Kidney epithelial cell (primary cell): Measurements from ENCODE around the gene FALEC. TPM values are rescaled to one million over a fixed set of nuclear protein-coding genes. Genes with fewer than 3 reads are reported as not detected.

Source experiments
- DNase-seq: peaks from one replicate; pipeline ENCODE4 v3.0.0-alpha.2; 2010; ENCODE audit warnings: low read depth
- H3K27me3 ChIP-seq: 2 replicates; pipeline ENCODE4 v1.6.0; 2011; ENCODE audit warnings: low read length; ENCODE audit not compliant: control insufficient read depth, insufficient read depth
- H3K36me3 ChIP-seq: 2 replicates; pipeline ENCODE4 v1.5.1; 2011; ENCODE audit warnings: low read length; ENCODE audit not compliant: control insufficient read depth, insufficient read depth
- H3K4me3 ChIP-seq: 2 replicates; pipeline ENCODE4 v1.5.1; 2011; ENCODE audit warnings: low read depth, mild to moderate bottlenecking, control low read depth, low read length
- total RNA-seq: library from RNA; depleted of rRNA; stranded (reverse); fragments of >200 nt; gene quantifications from 2 replicates; pipeline ENCODE4 v1.2.3, GENCODE V29; 2015
- TF ChIP-seq, protein P1 (sequence below): IDR thresholded peaks from 2 replicates; pipeline ENCODE4 v1.5.1; 2011; ENCODE audit warnings: mild to moderate bottlenecking, moderate library complexity, low read length, control low read depth, inconsistent platforms; ENCODE audit not compliant: insufficient read depth, poor library complexity, severe bottlenecking

Gene FALEC
- total RNA-seq, 1 donor from 2014 or later: not detected

DNA sequence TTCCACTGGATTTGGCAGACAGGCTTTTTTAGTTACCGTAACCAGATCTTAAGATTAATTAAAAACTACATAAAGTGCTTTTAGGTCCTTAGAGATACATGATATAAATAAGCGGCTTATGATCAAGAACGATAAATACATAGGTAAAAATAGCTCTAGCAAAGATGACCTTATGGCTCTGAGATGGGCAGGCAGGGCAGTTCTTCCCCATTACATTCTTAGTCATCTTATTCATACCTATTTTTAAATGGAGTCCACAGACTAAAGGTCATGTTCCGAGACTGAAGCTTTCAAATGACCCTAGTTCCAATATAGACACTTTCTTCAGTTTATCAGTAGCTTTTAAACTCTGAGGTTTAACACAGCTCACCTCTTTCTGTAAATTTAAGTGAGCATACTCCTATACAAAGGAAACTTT is 59.5 kb downstream of the FALEC start:
- no peaks in the 10 kb centered on the region for H3K27me3 ChIP-seq
- peaks cover 8% of the 10 kb centered on the region for H3K36me3 ChIP-seq
- TF ChIP-seq, protein P1, sequence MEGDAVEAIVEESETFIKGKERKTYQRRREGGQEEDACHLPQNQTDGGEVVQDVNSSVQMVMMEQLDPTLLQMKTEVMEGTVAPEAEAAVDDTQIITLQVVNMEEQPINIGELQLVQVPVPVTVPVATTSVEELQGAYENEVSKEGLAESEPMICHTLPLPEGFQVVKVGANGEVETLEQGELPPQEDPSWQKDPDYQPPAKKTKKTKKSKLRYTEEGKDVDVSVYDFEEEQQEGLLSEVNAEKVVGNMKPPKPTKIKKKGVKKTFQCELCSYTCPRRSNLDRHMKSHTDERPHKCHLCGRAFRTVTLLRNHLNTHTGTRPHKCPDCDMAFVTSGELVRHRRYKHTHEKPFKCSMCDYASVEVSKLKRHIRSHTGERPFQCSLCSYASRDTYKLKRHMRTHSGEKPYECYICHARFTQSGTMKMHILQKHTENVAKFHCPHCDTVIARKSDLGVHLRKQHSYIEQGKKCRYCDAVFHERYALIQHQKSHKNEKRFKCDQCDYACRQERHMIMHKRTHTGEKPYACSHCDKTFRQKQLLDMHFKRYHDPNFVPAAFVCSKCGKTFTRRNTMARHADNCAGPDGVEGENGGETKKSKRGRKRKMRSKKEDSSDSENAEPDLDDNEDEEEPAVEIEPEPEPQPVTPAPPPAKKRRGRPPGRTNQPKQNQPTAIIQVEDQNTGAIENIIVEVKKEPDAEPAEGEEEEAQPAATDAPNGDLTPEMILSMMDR: no peak
- DNase-seq: no peak
- peak overlapping the region; percentile 99 for H3K4me3 ChIP-seq

DNA sequence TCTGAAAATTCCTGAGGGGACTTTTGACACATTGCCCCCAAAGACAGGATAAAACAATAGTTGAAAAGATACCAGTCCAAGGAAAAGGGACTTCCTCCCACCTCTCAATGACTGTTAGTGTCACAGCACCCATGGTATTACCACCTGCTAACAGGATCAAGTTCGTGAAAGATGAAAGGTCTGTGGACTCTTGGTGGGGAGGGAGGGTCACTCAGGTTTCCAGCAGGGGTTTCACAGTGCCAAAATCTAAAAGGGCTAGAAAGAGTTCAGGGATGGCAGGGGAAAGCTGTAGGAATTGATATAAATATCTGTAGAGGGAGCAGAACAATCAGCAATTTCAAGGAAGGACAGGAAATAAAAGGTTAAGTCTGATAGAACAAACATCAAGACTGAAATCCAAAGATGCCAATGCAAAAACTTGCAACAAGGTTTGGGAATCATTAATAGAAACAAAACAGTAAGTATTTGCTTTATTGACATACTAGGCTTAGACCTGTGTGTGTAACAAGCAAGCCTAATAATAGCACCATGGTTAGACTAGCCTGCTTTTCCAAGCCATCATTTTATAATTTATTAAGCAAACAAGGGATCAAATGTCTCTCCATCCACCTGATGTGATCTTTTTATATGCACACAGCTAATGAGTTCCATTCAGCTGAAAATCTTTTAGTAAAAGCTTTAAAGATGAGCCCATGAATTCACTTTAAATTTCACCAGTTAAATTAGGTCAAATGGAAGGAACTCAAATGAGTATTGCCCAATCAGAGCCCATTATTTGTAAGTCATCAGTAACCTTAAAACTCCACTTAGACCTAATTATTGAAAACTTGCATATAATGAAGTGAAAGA is 60.2 kb downstream of the FALEC start:
- DNase-seq: no peak
- TF ChIP-seq, protein P1: no peak
- H3K36me3 ChIP-seq: peaks cover 8% of the 10 kb centered on the region
- no peaks in the 10 kb centered on the region for H3K27me3 ChIP-seq
- H3K4me3 ChIP-seq: peak overlapping the region; percentile 99

DNA sequence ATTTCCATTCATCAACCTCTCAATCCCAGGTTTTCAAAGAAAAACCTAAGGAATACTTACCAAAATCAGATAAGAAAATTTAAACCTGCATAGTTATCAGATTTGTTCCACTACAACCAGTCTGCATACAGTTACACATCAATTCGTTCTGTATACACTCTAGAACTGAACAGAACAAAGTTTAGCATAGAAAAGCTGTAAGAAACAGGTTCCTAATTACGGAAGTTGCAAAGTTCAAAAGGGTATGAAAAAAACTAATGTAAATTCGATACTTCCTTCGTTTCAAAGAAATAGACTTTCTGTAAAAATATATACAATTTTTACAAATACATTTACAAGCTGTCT is 60.8 kb downstream of the FALEC start:
- no peak for DNase-seq
- TF ChIP-seq, protein P1: no peak
- H3K4me3 ChIP-seq: peak overlapping the region; percentile 99
- peaks cover 8% of the 10 kb centered on the region for H3K36me3 ChIP-seq
- H3K27me3 ChIP-seq: no peaks in the 10 kb centered on the region

DNA sequence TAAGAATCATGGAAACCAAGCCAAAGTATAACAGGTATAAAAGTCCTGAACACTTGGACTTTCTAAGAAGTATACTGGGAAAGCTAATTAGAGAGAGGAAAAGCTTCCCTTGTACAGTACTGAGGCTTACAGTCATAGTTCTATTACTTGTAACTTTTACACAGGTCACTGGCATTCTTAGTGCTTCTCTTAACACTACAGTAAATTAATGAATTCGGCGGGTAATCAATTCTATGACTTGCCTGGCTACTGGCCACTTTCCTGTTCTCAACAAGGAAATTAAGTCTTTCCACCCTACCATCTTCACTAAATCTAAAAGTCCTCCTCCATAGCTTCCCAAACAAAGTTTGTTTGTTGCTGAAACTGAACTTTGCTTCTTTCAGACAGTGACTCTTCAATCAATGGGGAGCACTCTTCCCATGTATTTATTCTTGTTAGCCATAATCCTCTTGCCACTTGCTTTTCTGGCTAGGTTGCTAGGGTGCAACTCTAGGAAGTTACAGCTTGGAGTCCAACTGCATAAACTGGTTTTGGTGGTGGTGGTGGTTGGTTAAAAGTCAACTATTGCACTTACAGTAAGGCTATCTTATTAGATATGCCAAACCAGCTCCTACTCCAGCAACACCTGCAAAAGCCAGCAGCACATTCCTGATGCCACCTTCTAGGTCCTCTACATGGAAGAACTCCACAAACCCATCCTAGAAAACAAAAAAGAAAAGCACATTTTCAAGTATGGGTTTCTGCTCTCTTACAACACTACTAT is 61.4 kb downstream of the FALEC start:
- Histone ChIP-seq H3K27me3 (no peaks in the 10 kb centered on the region), H3K36me3 (peaks cover 8% of the 10 kb centered on the region), H3K4me3 (peak overlapping the region; percentile 99)
- TF ChIP-seq, protein P1: no peak
- no peak for DNase-seq

DNA sequence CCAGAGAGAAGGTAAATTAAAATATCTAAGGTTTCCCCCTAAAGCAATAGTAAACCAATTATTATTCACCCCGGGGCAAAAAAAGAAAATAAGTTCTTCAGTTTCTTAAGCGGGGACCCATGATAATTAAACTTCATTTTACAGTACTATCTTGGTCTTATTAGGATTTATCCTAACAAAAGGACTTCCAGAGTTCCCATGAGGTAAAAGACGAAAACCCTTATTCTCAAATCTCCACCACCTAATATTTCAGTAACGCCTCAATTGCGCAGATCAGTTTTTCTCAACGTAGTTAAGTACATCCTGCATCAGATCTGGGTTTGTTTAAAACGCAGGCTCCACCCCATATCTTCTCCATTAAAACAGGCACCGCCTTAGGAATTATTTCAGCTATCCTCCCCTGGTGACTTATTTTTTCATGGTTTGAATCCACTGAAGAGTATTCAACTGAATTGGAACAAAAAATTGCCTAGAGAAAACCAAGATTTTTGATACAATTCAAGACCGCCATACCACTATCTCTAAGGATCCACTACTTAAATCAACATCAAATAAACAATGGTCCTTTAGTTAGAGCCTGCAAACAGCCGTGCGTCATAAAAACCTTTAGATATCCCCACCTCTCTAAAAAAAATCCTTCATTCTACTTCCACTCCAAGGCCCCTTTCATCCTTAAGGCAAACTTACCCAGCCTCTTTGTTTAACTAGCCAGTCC is 62.2 kb downstream of the FALEC start:
- DNase-seq: no peak
- H3K36me3 ChIP-seq: peaks cover 8% of the 10 kb centered on the region
- TF ChIP-seq, protein P1: no peak
- H3K27me3 ChIP-seq: no peaks in the 10 kb centered on the region
- peak overlapping the region; percentile 99 for H3K4me3 ChIP-seq
